ENCODE results near the gene SMR3A.

Gene SMR3A

DNA sequence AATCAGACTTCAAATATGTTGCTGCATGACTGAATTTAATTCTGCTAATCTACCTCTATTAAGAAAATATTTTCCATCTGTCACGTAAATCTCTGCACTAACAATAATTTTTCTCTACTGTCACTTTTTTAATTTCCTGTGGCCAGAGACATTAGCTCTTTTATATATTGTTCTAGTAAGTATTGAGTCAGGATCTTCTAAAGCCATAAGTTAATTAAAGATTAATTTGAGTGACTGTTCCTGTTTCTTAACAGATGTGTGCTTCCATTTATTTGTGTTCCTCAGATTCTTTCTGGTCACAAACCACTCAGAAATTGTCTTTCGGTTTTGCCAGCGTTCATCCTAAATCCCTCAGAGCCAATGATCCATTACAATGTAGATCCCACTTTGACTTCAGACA is 20.0 kb downstream of the SMR3A start:
- TF ChIP-seq, protein P1, sequence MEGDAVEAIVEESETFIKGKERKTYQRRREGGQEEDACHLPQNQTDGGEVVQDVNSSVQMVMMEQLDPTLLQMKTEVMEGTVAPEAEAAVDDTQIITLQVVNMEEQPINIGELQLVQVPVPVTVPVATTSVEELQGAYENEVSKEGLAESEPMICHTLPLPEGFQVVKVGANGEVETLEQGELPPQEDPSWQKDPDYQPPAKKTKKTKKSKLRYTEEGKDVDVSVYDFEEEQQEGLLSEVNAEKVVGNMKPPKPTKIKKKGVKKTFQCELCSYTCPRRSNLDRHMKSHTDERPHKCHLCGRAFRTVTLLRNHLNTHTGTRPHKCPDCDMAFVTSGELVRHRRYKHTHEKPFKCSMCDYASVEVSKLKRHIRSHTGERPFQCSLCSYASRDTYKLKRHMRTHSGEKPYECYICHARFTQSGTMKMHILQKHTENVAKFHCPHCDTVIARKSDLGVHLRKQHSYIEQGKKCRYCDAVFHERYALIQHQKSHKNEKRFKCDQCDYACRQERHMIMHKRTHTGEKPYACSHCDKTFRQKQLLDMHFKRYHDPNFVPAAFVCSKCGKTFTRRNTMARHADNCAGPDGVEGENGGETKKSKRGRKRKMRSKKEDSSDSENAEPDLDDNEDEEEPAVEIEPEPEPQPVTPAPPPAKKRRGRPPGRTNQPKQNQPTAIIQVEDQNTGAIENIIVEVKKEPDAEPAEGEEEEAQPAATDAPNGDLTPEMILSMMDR (conservative IDR thresholded peaks at IDR 0.05; ENCODE audit: low read depth, low read length) = no peak
- no peak for DNase-seq (ENCODE audit: low read depth)

DNA sequence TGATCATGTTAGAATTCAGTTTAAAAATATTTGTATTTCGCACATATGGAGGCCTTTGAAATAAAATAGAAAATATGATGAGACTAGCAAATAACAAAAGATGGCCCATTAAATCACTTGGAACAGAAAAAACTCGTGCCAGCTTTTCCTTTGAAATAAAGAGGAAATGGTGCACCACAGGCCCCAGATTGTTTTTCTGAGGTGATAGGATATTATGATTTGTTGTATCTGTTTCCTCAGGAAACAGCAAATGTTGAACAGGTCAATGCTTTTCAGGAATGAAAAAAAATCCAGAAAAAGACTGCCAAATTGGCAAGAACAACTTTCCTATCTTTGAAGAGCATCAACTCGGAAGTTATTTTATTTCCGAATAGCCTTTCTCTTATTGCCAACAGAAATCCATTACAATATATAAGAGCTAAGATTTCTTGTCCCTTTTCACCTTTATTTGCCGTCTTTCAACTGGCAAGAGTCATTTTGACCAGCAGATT is 22.2 kb downstream of the SMR3A start, which contains the start of gene SMR3B:
SMR3B (plus strand) TSS at position 441 of the 491 bp plus-strand sequence. CDS start 1,380 bp downstream, outside the sequence.
- DNase-seq (ENCODE audit: low read depth) = no peak
- TF ChIP-seq, protein P1 (conservative IDR thresholded peaks at IDR 0.05; ENCODE audit: low read depth, low read length) = no peak
- no peak within 1 kb of the TSS for H3K4me3 ChIP-seq (ENCODE audit: low read length)

More for the DNA sequence above, 20.0 kb downstream of the SMR3A start:
- no peak overlapping the region for H3K4me3 ChIP-seq (ENCODE audit: low read length)

DNA sequence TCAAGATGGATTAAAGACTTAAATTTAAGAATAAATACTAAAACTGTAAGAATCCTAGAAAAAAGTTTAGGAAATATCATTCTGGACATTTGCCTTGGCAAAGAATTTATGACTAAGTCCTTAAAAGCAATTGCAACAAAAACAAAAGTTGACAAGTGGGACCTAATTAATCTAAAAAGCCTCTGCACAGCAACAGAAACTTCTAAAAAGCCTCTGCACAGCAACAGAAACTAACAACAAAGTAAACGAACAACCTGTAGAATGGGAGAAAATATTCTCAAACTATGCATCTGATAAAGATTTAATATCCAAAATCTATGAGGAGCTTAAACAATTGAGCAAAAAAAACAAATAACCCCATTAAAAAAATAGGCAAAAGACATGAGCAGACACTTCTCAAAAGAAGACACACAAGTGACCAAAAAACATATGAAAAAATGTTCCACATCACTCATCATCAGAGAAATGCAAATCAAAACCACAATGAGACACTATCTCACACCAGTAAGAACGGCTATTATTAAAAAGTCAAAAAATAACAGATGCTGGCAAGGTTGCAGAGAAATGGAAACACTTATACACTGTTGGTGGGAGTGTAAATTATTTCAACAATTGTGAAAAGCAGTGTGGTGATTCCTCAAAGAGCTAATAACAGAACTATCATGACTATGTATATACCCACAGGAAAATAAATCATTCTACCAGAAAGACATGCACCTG is 31.7 kb downstream of the SMR3A start:
- DNase-seq (ENCODE audit: low read depth) = no peak
- TF ChIP-seq, protein P1 (conservative IDR thresholded peaks at IDR 0.05; ENCODE audit: low read depth, low read length) = no peak
- H3K4me3 ChIP-seq (ENCODE audit: low read length) = no peak overlapping the region

DNA sequence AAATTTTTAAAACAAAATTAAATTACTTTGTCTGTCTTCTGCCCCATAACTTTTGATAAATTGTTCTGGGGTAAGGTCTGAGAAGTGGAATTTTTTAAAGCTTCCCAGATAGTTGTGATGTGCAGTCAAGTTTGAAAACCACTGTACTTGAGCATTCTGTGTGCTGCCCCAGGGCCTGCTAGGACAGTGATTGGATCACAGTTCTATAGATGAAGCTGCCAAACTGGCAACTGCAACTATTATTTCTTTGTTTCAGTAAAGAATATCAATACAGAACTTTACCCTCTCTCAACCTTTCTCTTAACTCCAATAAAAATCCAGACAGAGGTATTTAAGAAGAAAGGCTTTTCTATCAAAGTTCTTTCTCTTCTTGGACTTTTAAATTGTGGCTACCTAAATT is 37.0 kb downstream of the SMR3A start, which contains the start of gene OPRPN:
OPRPN (plus strand) TSS at position 361 of the 400 bp plus-strand sequence. CDS start 1,346 bp downstream, outside the sequence.
- DNase-seq (ENCODE audit: low read depth) = no peak
- TF ChIP-seq, protein P1 (conservative IDR thresholded peaks at IDR 0.05; ENCODE audit: low read depth, low read length) = no peak
- no peak within 1 kb of the TSS for H3K4me3 ChIP-seq (ENCODE audit: low read length)

DNA sequence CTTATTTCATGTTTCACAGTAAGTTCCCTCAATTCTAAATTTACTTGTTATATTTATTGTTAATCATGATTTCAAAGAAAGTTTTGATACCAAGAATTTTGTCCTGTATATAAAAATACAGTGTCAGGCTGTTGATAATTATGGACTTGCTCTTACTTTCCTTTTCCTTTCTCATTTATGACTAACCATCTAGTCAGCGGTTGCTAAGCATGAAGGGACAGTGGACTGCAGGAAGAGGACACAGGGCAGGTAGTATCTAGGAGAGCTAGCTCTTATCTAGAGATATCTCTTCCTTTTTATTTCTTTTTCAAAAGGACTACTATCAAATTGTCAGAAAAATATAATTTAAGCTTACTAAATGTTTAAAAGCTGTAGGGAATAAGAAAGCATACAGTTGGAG is 38.8 kb downstream of the SMR3A start:
- TF ChIP-seq, protein P1 (conservative IDR thresholded peaks at IDR 0.05; ENCODE audit: low read depth, low read length) = no peak
- no peak overlapping the region for H3K4me3 ChIP-seq (ENCODE audit: low read length)
- no peak for DNase-seq (ENCODE audit: low read depth)

DNA sequence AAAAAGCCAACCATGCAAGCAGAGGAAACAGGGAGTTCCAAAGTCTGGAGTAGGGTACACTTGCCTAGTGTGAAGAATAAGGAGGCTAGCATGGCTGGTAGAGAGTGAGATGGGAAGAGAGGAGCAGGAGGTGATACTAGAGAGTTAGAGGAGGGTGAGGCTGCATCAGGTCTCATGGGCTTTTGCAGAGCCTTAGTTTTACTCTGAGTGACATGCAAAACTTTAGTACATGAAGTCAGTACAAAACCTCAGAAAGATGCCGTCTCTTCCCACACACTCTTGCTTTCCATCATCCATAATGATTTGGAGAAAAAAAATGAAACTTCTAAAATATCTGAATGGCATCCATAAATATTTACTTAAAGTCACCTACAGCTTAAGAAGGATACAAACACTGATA is 42.2 kb downstream of the SMR3A start:
- TF ChIP-seq, protein P1 (conservative IDR thresholded peaks at IDR 0.05; ENCODE audit: low read depth, low read length) = no peak
- no peak for DNase-seq (ENCODE audit: low read depth)
- no peak overlapping the region for H3K4me3 ChIP-seq (ENCODE audit: low read length)

DNA sequence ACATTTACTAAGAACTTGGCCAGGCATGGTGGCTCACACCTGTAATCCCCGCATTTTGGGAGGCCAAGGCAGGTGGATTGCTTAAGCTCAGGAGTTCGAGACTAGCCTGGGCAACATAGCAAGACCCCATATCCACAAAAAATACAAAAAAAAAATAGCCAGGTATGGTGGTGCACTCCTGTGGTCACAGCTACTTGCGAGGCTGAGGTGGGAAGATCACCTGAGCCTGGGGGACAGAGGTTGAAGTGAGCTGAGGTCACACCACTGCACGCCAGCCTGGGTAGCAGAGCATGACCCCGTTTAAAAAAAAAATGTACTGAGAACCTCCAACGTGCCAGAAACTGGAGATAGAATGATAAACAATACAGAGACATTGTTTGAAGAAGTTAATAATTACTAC is 45.2 kb downstream of the SMR3A start:
- H3K4me3 ChIP-seq (ENCODE audit: low read length) = no peak overlapping the region
- TF ChIP-seq, protein P1 (conservative IDR thresholded peaks at IDR 0.05; ENCODE audit: low read depth, low read length) = no peak
- DNase-seq (ENCODE audit: low read depth) = no peak
